ENCODE measurements around the gene TSHZ2. TPM values are rescaled to one million over a fixed set of nuclear protein-coding genes. Genes with fewer than 3 reads are reported as not detected.

Gene TSHZ2
- total RNA-seq, 1 experiment from 2014 or later, result 0.20 TPM

GRCh38 chr20:53098621-53099020, 126.5 kb downstream of the TSHZ2 start:
- TF ChIP-seq SOX15 (CRISPR knock-in tag; IDR thresholded peaks at IDR 0.05), result no peak
- TF ChIP-seq FOXP1 (CRISPR knock-in tag; IDR thresholded peaks at IDR 0.05; ENCODE audit: borderline replicate concordance), result no peak
- no peak for TF ChIP-seq ZNF423 (CRISPR knock-in tag; IDR thresholded peaks at IDR 0.05)
- no peak for TF ChIP-seq ZNF121 (CRISPR knock-in tag; IDR thresholded peaks at IDR 0.05)
- TF ChIP-seq IRF2 (CRISPR knock-in tag; IDR thresholded peaks at IDR 0.05; ENCODE audit: borderline replicate concordance, low read depth), result no peak
- TF ChIP-seq MYBL2 (CRISPR knock-in tag; IDR thresholded peaks at IDR 0.05), result no peak
- TF ChIP-seq E2F4 (CRISPR knock-in tag; IDR thresholded peaks at IDR 0.05; ENCODE audit: borderline replicate concordance, low read depth), result no peak
- TF ChIP-seq HMGXB4 (CRISPR knock-in tag; IDR thresholded peaks at IDR 0.05), result no peak
- TF ChIP-seq ERG (CRISPR knock-in tag; IDR thresholded peaks at IDR 0.05), result no peak
- no peak for TF ChIP-seq JAZF1 (CRISPR knock-in tag; IDR thresholded peaks at IDR 0.05)
- TF ChIP-seq RORB (CRISPR knock-in tag; IDR thresholded peaks at IDR 0.05), result no peak
- TF ChIP-seq MAX (CRISPR knock-in tag; IDR thresholded peaks at IDR 0.05), result no peak
- no peak for TF ChIP-seq TEAD1 (CRISPR knock-in tag; IDR thresholded peaks at IDR 0.05)
- TF ChIP-seq ZMAT4 (CRISPR knock-in tag; IDR thresholded peaks at IDR 0.05), result no peak
- no peak for TF ChIP-seq NFATC4 (CRISPR knock-in tag; IDR thresholded peaks at IDR 0.05)
- TF ChIP-seq GTF2I (CRISPR knock-in tag; conservative IDR thresholded peaks at IDR 0.05), result no peak
- TF ChIP-seq ARID4B (CRISPR knock-in tag; IDR thresholded peaks at IDR 0.05; ENCODE audit: borderline replicate concordance), result no peak
- TF ChIP-seq IRF1 (CRISPR knock-in tag; IDR thresholded peaks at IDR 0.05), result no peak
- DNase-seq (ENCODE audit: low spot score) (no peak), ATAC-seq (no peak)
- H3K9me3 Mint-ChIP-seq, result peaks cover 8% of the 10 kb centered on the region
- peaks cover 12% of the 10 kb centered on the region for H3K4me1 Mint-ChIP-seq
- H3K27me3 Mint-ChIP-seq (ENCODE audit: low read depth), result no peaks in the 10 kb centered on the region; the same call in 1 of the 2 replicates
- POLR2A ChIA-PET, result no interaction called here
- H3K36me3 Mint-ChIP-seq, result no peaks in the 10 kb centered on the region
- no peak overlapping the region for H3K27ac Mint-ChIP-seq
- CTCF ChIA-PET, result no interaction called here
- no peak overlapping the region for H3K4me3 Mint-ChIP-seq

All from WTC11 (cell line).